H1 (cell line): ENCODE data around the gene RNF212. TPM values are rescaled to one million over a fixed set of nuclear protein-coding genes. Genes with fewer than 3 reads are reported as not detected.

Experiments
- CEBPB ChIP-seq: IDR thresholded peaks from 2 replicates; pipeline ENCODE4 v1.6.1; 2012; ENCODE audit warnings: low read depth, low read length
- CHD7 ChIP-seq: fragments of 300-600 bp; sonication (generic); IDR thresholded peaks from 2 replicates; pipeline ENCODE4 v1.7.1; 2012; ENCODE audit warnings: low read length, moderate library complexity, mild to moderate bottlenecking, inconsistent platforms; ENCODE audit not compliant: insufficient replicate concordance
- CTCF ChIP-seq, 3 experiments: IDR thresholded peaks; 1 replicate in 2 of 3; 2 replicates in 1 of 3; pipeline versions ENCODE4 v1.5.1 to v1.6.1; 2011; ENCODE audit warnings: low read length in 3 of 3, mild to moderate bottlenecking in 3 of 3, inconsistent platforms in 2 of 3, low read depth in 1 of 3, moderate library complexity in 1 of 3; ENCODE audit not compliant: insufficient read depth in 1 of 3; ENCODE audit errors: control extremely low read depth in 1 of 3
- NANOG ChIP-seq: IDR thresholded peaks from 2 replicates; pipeline ENCODE4 v1.6.1; 2011; ENCODE audit warnings: low read length, low read depth, mild to moderate bottlenecking, inconsistent platforms; ENCODE audit not compliant: insufficient read depth, poor library complexity, severe bottlenecking
- SRF ChIP-seq: IDR thresholded peaks from 2 replicates; pipeline ENCODE4 v1.6.1; 2011; ENCODE audit warnings: mild to moderate bottlenecking, low read depth, low read length, moderate library complexity
- polyA plus RNA-seq, 7 experiments: library from polyadenylated mRNA; depleted of rRNA in 3 of 7; stranded (reverse) in 5 of 7; unstranded in 2 of 7; fragments of >200 nt in 5 of 7; fragments of 200-250 nt in 2 of 7; gene quantifications; 1 replicate in 5 of 7; 2 replicates in 1 of 7; 4 replicates in 1 of 7; pipeline versions ENCODE4 v1.2.1 to v1.2.3, GENCODE V29; 2011 to 2013; ENCODE audit warnings: missing spikeins in 2 of 7, mixed read lengths in 2 of 7
- total RNA-seq: library from RNA; stranded (reverse); fragmentation: NEBNext Ultra II Directional; extraction: Animal tissue kit (Norgen Biotek cat#: 25700); gene quantifications from 2 replicates; pipeline ENCODE4 v1.2.1, GENCODE V29; 2021

Gene RNF212
- total and polyA plus RNA-seq, 2 of the 8 experiments (the other 6 are each of a cell fraction or from before 2014, with no cell fraction given), result 3.4 to 5.4 TPM

GRCh38 chr4:1026115-1026514, 87.2 kb downstream of the RNF212 start (continued):
- no peak for TF ChIP-seq CHD7
- TF ChIP-seq NANOG, result no peak
- TF ChIP-seq CEBPB, result no peak
- no peak for TF ChIP-seq CTCF (IDR thresholded peaks at IDR 0.05; ENCODE audit: control extremely low read depth in 1 of 3, insufficient read depth in 1 of 3, low read depth in 1 of 3, low read length in 3 of 3)
- TF ChIP-seq SRF, result no peak
